HL-60/S4 (cell line): ENCODE measurements around the gene JPH2.

Experiments used
- in situ Hi-C: fragments of 300-500 bp; cut with MboI; formaldehyde crosslinking; loops from 2 replicates; pipeline ENCODE4 v1.14.3; 2022; ENCODE audit warnings: low sequenced_read_pairs

JPH2 gene

DNA sequence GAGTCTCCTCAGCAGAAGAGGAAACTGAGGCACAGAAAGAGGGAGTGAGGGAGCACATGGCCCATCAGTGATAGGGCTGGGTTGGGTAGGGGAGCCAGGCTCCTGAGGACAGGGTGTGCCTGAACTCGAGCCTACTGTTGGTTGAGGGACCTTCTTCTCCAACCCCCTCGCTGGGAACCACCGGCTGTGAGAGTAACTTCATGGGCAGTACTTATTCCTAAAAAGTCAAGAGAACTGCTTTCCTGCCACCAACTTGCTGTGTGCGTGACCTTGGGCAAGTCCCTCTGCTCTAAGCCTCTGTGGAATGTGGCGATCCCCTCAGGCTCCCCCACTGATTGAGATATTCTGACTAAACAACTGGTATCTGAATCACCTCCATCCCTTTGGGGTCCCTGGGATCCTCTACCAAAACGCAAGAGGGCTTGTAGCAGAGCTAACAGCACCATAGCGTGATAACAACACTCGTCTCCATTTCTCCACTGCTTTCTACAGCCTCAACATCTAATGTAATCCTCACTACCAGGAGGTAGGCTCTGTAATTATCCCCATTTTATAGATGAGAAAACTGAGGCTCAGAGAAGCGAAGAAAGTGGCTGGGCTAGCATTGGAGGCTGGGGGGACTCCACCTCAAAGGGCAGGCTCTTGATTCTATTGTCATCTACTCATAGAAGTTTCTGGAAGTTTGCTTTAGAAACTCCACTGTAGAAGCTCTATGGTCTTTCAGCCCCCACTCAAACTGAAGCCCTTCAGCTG lies 76.0 kb downstream of the JPH2 start:
- in situ Hi-C loops = no loop called here

DNA sequence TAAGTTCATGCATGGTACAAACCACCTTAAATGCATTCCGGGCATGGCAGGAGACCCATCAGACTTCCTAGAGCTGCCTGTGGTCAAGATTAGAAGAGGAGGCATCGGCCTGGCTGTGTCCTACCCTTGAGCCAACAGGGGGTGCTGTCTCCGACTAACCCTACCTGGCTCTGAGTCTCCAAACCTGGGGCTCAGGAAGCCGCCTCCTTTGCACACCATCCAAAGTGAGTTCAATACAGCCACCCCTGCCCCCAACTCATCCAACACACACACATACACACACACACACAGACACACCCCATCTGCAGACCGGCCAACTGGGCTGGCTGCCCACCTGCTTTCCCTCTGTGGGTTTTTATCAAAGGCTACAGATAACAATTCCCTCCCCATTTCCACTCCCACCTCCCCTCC lies 77.0 kb downstream of the JPH2 start:
- in situ Hi-C loops = no loop called here

DNA sequence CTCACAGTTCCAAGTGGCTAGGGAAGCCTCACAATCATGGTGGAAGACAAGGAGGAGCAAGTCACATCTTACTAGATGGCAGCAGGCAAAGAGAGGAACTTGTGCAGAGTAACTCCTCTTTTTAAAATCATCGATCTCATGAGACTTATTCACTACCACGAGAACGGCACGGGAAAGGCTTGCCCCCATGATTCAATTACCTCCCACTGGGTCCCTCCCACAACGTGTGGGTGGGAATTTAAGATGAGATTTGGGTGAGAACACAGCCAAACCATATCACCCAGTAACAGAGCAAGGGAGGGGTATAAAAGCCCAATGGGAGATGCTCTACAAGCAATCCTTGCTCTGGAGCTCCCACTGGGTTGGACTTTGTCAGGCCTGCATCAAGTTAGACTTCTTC lies 80.4 kb downstream of the JPH2 start:
- in situ Hi-C loops = no loop called here

DNA sequence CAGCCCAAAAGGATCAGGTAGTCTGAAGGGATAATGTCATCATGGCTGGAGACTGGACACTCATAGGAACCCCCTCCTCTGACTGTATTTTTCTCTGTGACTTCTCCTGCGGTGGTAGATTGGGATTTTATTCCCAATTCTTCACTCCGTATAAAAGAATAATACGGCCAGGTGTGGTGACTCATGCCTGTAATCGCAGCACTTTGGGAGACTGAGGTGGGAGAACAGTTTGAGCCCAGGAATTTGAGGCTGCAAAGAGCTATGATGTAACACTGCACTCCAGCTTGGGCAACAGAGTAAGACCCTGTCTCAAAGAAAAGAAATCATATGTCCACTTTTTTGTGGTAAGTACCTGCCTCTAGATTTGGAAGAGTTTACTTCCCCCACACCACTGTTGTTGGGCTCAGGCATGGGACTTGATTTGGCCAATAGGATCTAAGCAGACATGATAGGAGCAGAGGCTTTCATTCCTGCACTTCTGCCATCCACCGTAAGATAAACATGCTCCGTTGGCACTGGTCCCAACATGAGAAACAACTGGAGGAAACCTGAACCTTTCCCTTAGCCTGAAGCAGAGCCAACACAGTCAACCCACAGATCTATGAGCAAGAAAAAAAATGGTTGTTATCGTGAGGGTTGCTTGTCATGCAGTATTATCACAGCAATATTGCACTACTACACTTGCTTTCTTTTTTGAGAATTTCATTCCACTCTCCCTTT lies 82.0 kb downstream of the JPH2 start:
- in situ Hi-C loops = no loop called here

DNA sequence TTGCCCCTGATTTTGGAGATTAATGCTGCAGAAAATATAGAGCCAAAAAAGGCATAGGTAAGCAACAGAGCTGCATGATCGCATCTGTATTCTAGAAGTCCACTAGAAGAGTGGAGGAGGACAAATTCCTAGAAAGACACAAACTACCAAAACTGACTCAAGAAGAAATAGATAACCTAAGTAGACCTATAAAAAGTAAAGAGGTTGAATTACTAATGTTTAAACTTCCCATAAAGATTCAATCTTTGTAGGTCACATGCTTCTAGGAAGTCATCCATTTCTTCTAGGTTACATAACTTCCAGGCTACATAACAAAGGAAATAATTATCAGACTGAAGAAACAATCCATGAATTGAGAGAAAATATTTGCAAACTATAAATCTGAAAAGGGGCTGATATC lies 84.4 kb downstream of the JPH2 start:
- in situ Hi-C loops = no loop called here

DNA sequence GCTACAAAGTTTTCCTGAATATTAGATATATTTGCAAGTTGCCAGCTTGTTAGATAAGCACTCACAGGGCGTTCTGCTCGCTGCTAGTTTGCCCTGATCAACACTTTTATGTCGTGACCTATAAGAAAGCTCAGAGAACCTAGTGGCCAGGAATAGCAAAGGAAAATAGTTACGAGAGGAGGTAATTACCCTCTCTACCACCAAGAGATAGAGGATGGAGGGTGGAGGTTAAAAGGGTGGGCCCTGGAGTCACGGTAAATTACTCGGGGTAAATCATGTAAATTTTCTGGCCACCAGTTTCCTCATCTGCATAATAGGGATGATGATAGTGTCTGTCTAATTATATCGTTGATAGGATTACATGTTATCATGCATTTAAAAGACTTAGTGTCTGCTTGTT lies 87.2 kb downstream of the JPH2 start:
- in situ Hi-C loops = loop anchor here (25.0 kb wide), 1 partner anchor 563 kb away; no protein-coding TSS in a partner anchor

DNA sequence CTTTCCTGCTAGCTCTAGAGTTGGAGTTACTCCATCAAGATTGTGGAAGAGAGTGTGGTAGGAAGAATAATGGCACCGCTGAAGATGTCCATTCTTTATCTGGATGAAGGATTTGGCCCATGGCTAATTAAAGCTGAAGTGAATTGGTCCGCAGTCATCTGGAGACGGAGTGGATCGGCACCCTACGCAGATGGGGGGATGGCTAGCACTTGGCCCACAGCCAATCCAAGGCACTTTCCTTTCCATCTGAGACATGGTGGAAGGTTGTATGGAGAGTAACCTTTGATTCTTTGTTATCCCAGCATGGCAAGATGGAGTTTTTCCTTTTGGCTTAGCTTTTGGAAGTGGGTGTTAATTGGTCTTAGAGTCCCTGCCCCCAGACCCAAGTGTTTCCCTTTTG lies 88.3 kb downstream of the JPH2 start:
- in situ Hi-C loops = loop anchor here (25.0 kb wide), 1 partner anchor 561 kb away; no protein-coding TSS in a partner anchor

DNA sequence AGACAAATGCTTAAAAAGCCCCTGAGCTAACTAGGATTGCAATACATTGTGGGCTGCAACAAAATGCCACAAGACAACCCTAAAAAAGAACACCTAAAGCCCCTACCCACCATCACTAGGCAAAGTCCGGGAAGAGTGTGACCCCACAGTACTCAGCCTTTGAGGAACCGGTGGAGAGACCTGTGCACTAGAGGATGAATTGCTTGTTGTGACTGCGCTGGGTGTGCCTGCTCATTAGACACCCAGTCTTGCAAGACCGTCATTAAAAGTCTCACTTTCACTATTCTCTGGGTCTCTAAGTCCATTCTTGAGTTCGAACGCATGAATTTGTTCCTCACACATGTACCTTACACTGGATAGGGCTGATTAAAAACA lies 88.7 kb downstream of the JPH2 start:
- in situ Hi-C loops = loop anchor here (25.0 kb wide), 1 partner anchor 561 kb away; no protein-coding TSS in a partner anchor

DNA sequence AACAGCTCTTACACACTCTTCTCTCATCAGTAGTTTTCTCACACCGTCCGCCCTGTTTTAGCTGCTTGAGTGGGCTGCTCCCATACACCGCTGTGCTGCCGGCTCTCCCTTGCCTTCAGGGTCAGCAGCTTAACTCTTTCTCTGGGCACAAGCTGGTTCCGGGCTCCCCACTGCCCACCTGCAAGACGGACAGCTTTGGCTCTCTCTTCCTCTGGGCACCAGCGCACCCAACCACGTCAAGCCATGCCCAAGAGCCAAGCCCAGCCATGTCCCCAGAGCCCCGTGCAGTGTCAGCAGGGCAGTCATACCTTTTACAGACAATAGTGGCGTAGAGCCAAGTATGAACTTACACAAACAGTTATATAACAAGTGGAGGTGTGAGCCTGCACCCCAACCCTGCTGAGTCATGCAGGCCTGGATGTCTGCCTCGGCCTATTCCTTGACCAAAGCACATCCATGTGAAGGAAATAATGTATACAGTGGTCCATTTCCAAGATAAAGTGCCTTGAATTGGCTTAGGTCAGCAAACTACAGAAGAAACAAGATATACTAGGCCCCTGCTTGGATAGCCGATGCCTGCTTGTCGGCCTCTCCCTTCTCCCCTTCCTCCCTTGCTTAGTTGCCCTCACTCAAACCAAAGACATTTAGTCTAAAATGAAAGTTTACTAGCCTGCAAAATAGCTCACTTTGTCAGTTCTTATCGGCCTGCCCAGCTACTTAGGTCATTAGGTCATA lies 89.3 kb downstream of the JPH2 start:
- in situ Hi-C loops = loop anchor here (25.0 kb wide), 1 partner anchor 560 kb away; no protein-coding TSS in a partner anchor

DNA sequence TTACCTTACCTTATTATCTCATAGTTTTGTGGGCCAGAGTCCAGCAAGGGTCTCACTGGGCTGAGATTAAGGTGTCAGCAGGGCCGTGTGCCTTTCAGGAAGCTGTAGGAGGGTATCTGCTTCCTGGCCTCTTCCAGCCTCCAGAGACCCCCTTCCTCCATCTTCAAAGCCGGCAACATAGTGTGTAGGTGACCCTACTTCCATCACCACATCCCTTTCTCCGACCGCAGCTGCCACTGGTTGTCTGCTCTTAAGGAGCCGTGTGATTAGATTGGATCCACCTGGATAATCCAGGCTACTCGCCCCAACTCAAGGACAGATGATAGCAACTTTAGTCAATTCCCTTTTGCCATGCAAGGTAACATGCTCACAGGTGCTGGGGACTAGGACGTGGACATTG lies 91.2 kb downstream of the JPH2 start:
- in situ Hi-C loops = loop anchor here (25.0 kb wide), 1 partner anchor 559 kb away; no protein-coding TSS in a partner anchor

DNA sequence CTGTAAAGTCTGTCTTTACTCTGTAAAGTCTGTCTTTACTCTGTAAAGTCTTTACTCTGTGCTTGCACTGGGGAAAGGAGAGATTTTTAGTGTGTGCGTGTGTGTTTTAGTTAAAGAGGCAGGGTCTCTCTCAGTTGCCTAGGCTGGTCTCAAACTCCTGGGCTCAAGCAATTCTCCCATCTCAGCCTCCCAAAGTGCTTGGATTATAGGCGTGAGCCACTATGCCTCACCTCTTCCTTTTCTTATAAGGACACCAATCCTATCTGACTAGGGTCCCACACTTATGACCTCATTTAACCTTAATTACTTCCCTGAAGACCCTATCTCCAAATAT lies 93.8 kb downstream of the JPH2 start:
- in situ Hi-C loops = loop anchor here (25.0 kb wide), 1 partner anchor 556 kb away; no protein-coding TSS in a partner anchor

DNA sequence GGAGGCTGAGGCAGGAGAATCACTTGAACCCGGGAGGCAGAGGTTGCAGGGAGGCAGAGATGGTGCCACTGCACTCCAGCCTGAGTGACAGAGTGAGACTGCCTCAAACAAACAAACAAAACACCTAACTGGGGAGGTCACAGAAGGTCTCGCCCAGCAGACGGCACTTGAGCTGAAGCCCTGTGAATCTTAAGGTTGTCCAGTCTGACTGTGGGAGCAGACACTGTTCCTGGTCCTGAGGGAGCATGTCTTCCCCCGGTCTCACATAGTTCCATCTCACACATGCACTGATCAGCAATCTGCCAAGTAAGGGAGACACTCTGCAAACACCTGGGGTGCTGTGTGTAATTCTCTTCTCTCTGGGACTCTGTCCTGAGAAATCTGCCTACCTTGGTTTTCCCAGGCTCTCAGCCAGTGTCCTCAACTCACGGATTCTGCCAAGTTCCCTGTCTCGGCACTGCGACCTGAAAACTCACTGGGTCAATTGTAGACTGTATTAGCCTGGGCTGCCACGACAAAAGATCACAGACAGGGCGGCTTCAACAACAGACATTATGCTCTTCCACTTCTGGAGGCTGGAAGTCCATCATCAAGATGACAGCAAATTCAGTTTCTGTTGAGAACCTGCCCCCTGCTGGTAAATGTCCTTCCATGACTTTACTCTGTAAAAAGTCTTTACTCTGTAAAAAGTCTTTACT lies 94.3 kb downstream of the JPH2 start:
- in situ Hi-C loops = loop anchor here (25.0 kb wide), 1 partner anchor 555 kb away; no protein-coding TSS in a partner anchor

DNA sequence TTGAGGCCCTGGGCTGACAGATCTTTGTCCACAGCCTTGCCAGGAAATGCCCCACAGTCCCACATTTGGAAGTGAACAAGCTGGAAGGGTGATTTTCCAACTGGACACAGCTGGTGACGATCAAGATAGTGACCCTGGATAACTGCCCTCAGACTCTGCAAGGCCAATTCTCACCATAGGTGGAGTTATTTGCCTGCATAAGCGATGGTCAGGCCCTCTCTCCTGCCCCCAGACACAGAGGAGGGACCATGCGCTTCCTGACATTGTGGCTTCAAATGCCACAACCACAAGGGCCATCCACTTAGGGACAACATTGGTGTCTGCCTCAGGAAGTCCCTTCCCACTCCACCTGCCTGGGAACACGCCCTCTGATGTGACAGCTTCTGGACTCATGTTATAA lies 96.0 kb downstream of the JPH2 start:
- in situ Hi-C loops = loop anchor here (25.0 kb wide), 1 partner anchor 554 kb away; no protein-coding TSS in a partner anchor

DNA sequence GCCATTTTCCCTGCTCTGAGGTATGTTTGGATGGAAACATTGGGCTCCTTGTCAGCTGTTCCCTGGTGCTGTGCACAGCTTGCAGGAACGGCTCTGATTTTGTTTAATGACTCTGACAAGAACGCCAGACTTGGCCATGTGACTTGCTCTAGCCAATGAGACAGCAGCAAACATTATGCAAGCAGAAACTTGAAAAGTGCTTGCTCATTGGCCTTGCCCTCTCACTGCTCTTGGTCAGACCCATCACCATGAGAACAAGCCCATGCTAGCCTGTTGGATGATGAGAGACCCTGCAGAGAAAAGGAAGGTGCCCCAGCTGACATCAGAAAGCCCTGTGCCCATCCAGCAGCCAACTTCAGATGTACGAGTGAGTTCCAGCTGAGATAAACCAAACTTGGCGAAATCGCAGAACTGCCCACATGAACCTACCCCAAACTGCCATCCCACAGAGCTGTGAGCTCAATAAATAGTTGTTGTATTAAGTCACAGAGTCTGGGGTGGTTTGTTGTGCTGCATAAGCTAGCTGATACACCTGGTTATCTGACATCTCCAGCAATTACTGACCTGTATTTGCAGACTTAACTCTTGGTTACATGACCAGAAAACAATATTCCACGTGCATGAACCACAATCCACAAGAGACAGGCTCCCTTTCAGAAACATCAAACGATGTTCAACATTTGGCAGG lies 96.9 kb downstream of the JPH2 start:
- in situ Hi-C loops = loop anchor here (10.0 to 25.0 kb wide), 3 partner anchors 335 to 645 kb away; no protein-coding TSS in a partner anchor

DNA sequence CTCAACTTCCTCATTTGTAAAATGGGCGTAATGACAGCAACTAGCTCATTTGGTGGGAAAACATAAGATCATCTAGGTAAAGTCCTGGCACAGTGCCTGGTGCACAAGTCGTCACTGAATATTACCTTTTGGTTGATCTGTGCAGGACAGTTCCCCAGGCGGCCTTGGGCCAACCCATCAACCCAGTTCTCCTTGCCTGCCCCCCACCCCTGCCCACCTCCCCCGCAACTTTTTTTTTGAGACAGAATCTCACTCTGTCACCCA lies 99.2 kb downstream of the JPH2 start:
- in situ Hi-C loops = loop anchor here (10.0 to 25.0 kb wide), 3 partner anchors 333 to 643 kb away; no protein-coding TSS in a partner anchor

DNA sequence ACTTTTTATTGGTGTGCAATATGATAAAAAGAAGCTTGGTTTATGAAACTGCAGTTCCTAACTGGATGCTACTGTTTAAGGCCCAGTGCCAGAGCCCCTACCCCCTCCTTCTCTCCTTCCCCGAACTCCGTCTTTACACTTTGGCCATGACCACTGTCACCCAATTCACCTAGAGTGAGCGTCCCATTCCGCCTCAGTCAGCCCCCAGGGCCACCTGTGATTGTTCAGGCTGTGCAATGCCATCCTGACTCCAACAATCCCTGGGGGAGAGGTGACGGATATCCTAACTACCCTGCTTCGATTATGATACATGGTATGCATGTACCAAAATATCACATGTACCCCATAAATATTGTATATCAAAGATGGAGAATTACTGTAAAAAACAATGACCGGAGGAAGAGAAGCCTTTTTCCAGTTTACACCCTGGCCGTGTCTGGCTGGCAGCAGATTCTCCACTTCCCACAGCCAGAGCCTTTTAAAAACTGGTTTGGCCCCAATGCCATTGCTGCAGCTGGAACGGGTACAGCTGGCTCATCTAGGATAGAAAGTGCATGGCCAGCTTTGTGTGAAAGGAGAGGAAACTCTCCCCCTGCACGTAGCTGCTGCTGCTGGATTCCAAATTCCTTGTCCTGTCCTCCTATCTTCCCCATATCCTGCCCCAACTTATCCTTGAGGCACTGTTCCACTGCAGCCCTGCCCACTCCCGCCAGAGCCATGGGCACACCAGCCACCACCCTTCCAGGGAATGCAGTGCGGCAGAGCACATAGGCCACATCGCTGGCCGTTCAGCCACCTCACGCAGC lies 99.7 kb downstream of the JPH2 start:
- in situ Hi-C loops = loop anchor here (10.0 to 25.0 kb wide), 3 partner anchors 332 to 642 kb away; no protein-coding TSS in a partner anchor

DNA sequence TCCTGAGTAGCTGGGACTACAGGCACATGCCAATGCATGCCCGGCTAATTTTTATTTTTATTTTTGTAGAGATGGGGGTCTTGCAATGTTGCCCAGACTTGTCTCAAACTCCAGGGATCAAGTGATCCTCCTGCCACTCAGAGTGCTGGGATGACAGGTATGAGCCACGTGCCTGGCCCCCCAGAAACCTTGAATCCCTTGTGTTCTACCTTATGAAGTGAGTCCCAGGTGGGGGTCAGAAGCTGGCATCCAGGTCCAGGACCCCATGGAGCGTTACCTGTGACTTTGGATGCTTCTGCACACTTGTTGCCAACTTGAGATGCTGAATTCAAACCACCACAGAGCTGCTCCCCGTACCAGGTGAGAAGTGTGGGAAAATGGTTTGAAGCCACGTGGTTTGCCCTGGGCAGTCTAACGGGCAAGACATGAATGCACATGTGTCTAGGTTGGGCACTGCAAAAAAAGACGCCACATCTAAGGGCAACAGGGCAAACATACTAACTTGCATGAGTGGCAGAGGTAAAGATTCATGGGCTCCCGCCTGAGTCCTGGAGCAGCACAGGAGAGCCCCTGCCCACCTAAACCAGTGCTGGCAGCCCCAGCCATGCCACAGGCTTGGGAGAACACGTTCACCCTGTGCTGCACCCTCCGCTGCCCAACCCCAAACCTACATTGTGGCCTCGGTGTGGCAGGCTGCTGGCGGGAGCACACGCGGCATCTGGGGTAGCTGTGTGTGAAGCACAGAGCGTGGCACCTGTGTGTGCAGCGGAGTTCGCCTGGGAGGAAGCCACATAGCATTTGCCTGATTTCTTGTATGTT lies 101.2 kb downstream of the JPH2 start:
- in situ Hi-C loops = loop anchor here (10.0 to 25.0 kb wide), 3 partner anchors 331 to 641 kb away; no protein-coding TSS in a partner anchor

DNA sequence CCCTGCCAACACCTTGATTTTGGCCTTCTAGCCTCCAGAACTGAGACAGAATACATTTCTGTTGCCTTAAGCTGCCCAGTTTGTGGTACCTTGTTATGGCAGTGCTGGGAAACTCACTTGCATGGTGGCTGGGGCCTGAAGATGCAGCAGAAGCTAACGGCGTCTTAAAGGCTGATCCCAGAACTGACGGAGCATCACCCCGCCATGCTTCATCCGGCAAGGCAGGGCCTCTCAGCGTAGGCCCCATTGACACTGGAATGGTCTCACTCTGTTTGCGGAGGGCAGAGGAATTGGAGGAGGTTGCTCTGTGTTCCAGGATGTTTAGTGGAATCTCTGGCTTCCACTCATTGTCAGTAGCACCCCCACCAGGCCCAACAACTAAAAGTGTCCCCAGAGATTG lies 102.1 kb downstream of the JPH2 start:
- in situ Hi-C loops = loop anchor here (10.0 to 25.0 kb wide), 3 partner anchors 330 to 640 kb away; no protein-coding TSS in a partner anchor
